Keratinocyte (primary cell): ENCODE data around the gene GOLIM4. TPM values are rescaled to one million over a fixed set of nuclear protein-coding genes. Genes with fewer than 3 reads are reported as not detected.

Experiments
- DNase-seq: peaks from one replicate; pipeline ENCODE4 v3.0.0-alpha.2; 2011; ENCODE audit warnings: low read depth, missing footprints, low spot score
- FAIRE-seq: peaks from 2 replicates; lab custom pipeline; 2011; peaks lifted over from hg19 to GRCh38; lab: Jason Lieb, UNC
- H2AFZ ChIP-seq: 2 replicates; pipeline ENCODE4 v1.6.0; 2012; ENCODE audit warnings: low read length, control low read depth, inconsistent platforms; ENCODE audit not compliant: control insufficient read depth
- H3K27ac ChIP-seq: 2 replicates; pipeline ENCODE4 v1.5.1; 2011; ENCODE audit warnings: low read length; ENCODE audit not compliant: control insufficient read depth, insufficient read depth
- H3K27me3 ChIP-seq: 3 replicates; pipeline ENCODE4 v1.6.0; 2011; ENCODE audit warnings: low read length; ENCODE audit not compliant: control insufficient read depth, insufficient read depth; ENCODE audit errors: extremely low read depth
- H3K36me3 ChIP-seq, 2 experiments: 2 replicates in 1 of 2; 3 replicates in 1 of 2; pipeline ENCODE4 v1.5.1; 2011; ENCODE audit warnings: low read length in 2 of 2, mild to moderate bottlenecking in 1 of 2; ENCODE audit not compliant: control insufficient read depth in 2 of 2, insufficient read depth in 2 of 2; ENCODE audit errors: extremely low read depth in 1 of 2
- H3K4me1 ChIP-seq: 3 replicates; pipeline ENCODE4 v1.5.1; 2011; ENCODE audit warnings: low read length; ENCODE audit not compliant: control insufficient read depth, insufficient read depth; ENCODE audit errors: extremely low read depth
- H3K4me2 ChIP-seq: 3 replicates; pipeline ENCODE4 v1.6.0; 2011; ENCODE audit warnings: low read depth, low read length; ENCODE audit not compliant: control insufficient read depth, insufficient read depth; ENCODE audit errors: extremely low read depth
- H3K4me3 ChIP-seq, 3 experiments: fragments of 200-600 bp in 1 of 3; sonication (generic) in 1 of 3; 2 replicates in 2 of 3; 3 replicates in 1 of 3; pipeline ENCODE4 v1.5.1; 2011 to 2016; ENCODE audit warnings: low read length in 3 of 3, mild to moderate bottlenecking in 3 of 3, control low read depth in 2 of 3, inconsistent platforms in 1 of 3, low read depth in 1 of 3, mixed read lengths in 1 of 3, mixed run types in 1 of 3, moderate library complexity in 1 of 3; ENCODE audit not compliant: control insufficient read depth in 2 of 3, insufficient read depth in 2 of 3; ENCODE audit errors: extremely low read depth in 1 of 3
- H3K79me2 ChIP-seq: 2 replicates; pipeline ENCODE4 v1.6.0; 2012; ENCODE audit warnings: low read length; ENCODE audit not compliant: control insufficient read depth, insufficient read depth
- H3K9ac ChIP-seq: 3 replicates; pipeline ENCODE4 v1.6.0; 2011; ENCODE audit warnings: low read length; ENCODE audit not compliant: control insufficient read depth, insufficient read depth; ENCODE audit errors: extremely low read depth
- H3K9me1 ChIP-seq: 3 replicates; pipeline ENCODE4 v1.6.0; 2011; ENCODE audit warnings: low read length; ENCODE audit not compliant: control insufficient read depth, insufficient read depth; ENCODE audit errors: extremely low read depth
- H3K9me3 ChIP-seq: 2 replicates; pipeline ENCODE4 v1.5.1; 2012; ENCODE audit warnings: low read depth, low read length; ENCODE audit not compliant: control insufficient read depth
- H4K20me1 ChIP-seq: 3 replicates; pipeline ENCODE4 v1.6.0; 2011; ENCODE audit warnings: low read length; ENCODE audit not compliant: control insufficient read depth, insufficient read depth; ENCODE audit errors: extremely low read depth
- EZH2 ChIP-seq: IDR thresholded peaks from one replicate; pipeline ENCODE4 v1.6.1; 2012; ENCODE audit warnings: inconsistent platforms, mild to moderate bottlenecking, low read length, moderate library complexity
- dilution Hi-C: fragments of 300-500 bp; cut with MboI; formaldehyde crosslinking; loops from one replicate; pipeline ENCODE4 v1.7.0; 2020; ENCODE audit warnings: low sequenced_read_pairs; ENCODE audit not compliant: extremely low pct_ligation_motif_present
- polyA plus RNA-seq, 5 experiments: library from polyadenylated mRNA; depleted of rRNA in 3 of 5; stranded (reverse) in 3 of 5; stranded (forward) in 1 of 5; unstranded in 1 of 5; fragments of >200 nt; gene quantifications; 1 replicate in 1 of 5; 2 replicates in 3 of 5; 3 replicates in 1 of 5; pipeline versions ENCODE4 v1.2.1 to v1.2.3, GENCODE V29; 2011 to 2012; ENCODE audit warnings: missing spikeins in 2 of 5, low read depth in 1 of 5, low replicate concordance in 1 of 5
- TF ChIP-seq, protein P1 (sequence below), 3 experiments: IDR thresholded peaks in 1 of 3; conservative IDR thresholded peaks in 1 of 3; optimal IDR thresholded peaks in 1 of 3; 2 replicates in 2 of 3; 3 replicates in 1 of 3; pipeline versions ENCODE3 to v1.5.1; 2011; ENCODE audit warnings: low read length in 3 of 3, mild to moderate bottlenecking in 3 of 3, moderate library complexity in 2 of 3, control low read depth in 1 of 3, inconsistent platforms in 1 of 3; ENCODE audit not compliant: insufficient read depth in 2 of 3; ENCODE audit errors: extremely low read depth in 1 of 3

The GOLIM4 gene
- polyA plus RNA-seq, 1 donor (not counting 4 experiments of a cell fraction or from before 2014, with no cell fraction given), result 13.4 TPM

DNA sequence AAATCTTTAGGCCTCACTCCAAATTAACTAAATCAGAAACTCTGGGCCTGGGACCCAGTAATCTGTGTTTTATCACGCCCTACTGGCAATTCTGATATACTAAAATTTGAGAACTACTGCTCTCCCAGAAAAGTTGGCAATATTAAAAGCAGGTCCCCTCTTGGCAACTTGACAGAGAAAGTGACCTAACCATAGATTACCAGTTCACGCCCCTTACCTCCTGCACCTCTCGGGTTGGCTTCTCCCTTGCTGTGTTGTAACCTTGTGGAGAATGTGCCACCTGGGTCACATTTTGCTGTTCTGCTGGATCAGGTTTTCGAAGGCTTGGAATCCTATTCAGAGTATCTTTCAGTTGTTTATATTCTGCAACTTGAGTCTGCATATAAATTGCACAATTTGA lies 59.1 kb downstream of the GOLIM4 start:
- H3K36me3 ChIP-seq, result peaks cover 0 to 4% of the 10 kb centered on the region in 2 experiments
- TF ChIP-seq EZH2, result no peak
- TF ChIP-seq, protein P1, sequence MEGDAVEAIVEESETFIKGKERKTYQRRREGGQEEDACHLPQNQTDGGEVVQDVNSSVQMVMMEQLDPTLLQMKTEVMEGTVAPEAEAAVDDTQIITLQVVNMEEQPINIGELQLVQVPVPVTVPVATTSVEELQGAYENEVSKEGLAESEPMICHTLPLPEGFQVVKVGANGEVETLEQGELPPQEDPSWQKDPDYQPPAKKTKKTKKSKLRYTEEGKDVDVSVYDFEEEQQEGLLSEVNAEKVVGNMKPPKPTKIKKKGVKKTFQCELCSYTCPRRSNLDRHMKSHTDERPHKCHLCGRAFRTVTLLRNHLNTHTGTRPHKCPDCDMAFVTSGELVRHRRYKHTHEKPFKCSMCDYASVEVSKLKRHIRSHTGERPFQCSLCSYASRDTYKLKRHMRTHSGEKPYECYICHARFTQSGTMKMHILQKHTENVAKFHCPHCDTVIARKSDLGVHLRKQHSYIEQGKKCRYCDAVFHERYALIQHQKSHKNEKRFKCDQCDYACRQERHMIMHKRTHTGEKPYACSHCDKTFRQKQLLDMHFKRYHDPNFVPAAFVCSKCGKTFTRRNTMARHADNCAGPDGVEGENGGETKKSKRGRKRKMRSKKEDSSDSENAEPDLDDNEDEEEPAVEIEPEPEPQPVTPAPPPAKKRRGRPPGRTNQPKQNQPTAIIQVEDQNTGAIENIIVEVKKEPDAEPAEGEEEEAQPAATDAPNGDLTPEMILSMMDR (optimal IDR thresholded peaks at IDR 0.05 in 1 of 3, IDR thresholded peaks at IDR 0.05 in 1 of 3, conservative IDR thresholded peaks at IDR 0.05 in 1 of 3; ENCODE audit: extremely low read depth in 1 of 3, insufficient read depth in 2 of 3, low read length in 3 of 3), result no peak
- dilution Hi-C loops, result no loop called here

DNA sequence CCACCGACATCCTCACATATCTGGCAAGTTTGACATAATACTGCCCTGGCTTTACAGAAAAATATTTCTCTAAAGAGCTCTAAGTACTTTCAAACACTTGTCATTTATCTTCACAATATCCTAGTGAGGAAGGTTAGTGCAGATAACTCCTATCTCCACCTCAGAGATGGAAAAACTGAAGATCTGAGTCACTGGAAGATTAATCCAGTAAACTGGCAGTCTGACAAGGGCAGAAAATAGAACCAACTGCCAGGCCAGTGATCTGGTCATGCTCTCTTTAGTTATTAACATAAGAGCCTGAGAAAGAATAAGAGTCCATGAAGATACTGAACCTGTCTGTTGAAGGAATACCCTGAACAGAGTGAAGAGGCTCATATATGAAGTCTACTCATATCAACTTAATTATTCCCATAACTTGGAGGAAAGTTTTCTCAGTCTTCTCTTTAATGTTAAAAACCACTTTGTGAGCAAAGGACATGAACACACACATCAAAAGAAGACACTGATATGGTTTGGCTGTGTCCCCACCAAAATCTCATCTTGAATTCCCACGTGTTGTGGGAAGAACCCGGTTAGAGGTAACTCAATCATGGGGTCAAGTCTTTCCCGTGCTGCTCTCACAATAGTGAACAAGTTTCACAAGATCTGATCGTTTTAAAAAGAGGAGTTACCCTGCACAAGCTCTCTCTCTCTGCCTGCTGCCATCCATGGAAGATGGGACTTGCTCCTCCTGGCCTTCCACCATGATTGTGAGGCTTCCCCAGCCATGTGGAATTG lies 61.4 kb downstream of the GOLIM4 start:
- dilution Hi-C loops, result no loop called here
- Histone ChIP-seq H3K9me3 (no peaks in the 10 kb centered on the region), H2AFZ (no peak overlapping the region), H3K36me3 (peaks cover 4 to 9% of the 10 kb centered on the region in 2 experiments), H3K4me1 (no peaks in the 10 kb centered on the region), H3K9ac (no peak overlapping the region), H3K4me2 (no peak overlapping the region), H3K79me2 (no peaks in the 10 kb centered on the region), H3K4me3 (no peak overlapping the region), H4K20me1 (no peaks in the 10 kb centered on the region), H3K27ac (no peak overlapping the region), H3K9me1 (no peaks in the 10 kb centered on the region), H3K27me3 (no peaks in the 10 kb centered on the region)
- FAIRE-seq (no peak), DNase-seq (no peak)
- no peak for TF ChIP-seq EZH2
- TF ChIP-seq, protein P1 (optimal IDR thresholded peaks at IDR 0.05 in 1 of 3, IDR thresholded peaks at IDR 0.05 in 1 of 3, conservative IDR thresholded peaks at IDR 0.05 in 1 of 3; ENCODE audit: extremely low read depth in 1 of 3, insufficient read depth in 2 of 3, low read length in 3 of 3), result no peak

More for the DNA sequence above, 59.1 kb downstream of the GOLIM4 start:
- H3K27me3 ChIP-seq, result no peaks in the 10 kb centered on the region
- DNase-seq, result no peak
- no peak overlapping the region for H3K4me3 ChIP-seq
- no peaks in the 10 kb centered on the region for H3K79me2 ChIP-seq
- no peak overlapping the region for H2AFZ ChIP-seq
- no peaks in the 10 kb centered on the region for H3K9me1 ChIP-seq
- H3K4me1 ChIP-seq, result no peaks in the 10 kb centered on the region
- no peak for FAIRE-seq
- H3K27ac ChIP-seq, result no peak overlapping the region
- H3K9ac ChIP-seq, result no peak overlapping the region
- no peaks in the 10 kb centered on the region for H4K20me1 ChIP-seq
- H3K4me2 ChIP-seq, result no peak overlapping the region
- H3K9me3 ChIP-seq, result no peaks in the 10 kb centered on the region
